ENCODE data around the gene PRDX6. TPM values are rescaled to one million over a fixed set of nuclear protein-coding genes. Genes with fewer than 3 reads are reported as not detected.

Gene PRDX6
- total and polyA plus RNA-seq, 2 of the 4 experiments (the other 2 are of a cell fraction): 373 to 426 TPM

DNA sequence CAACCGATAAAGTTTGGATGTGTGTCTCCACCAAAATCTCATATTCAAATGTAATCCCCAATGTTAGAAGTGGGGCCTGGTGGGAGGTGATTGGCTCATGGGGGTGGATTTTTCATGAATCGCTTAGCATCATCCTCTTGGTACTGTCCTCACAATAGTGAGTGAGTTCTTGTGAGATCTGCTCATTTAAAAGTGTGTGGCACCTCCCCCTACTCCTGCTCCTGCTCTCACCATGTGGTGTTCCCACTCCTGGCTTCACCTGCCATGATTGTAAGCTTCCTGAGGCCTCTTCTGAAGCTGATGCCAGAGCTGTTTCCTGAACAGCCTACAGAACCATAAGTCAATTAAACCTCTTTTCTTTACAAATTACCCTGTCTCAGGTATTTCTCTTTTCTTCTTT is 28.2 kb upstream of the PRDX6 start:
- Histone ChIP-seq H4K20me1 (ENCODE audit: insufficient read depth, low read length) (no peaks in the 10 kb centered on the region), H2BK20ac (ENCODE audit: low read depth, low read length) (no peak overlapping the region), H2AK5ac (ENCODE audit: low read depth, low read length) (no peak overlapping the region), H2BK120ac (ENCODE audit: low read depth, low read length) (no peak overlapping the region), H4K5ac (ENCODE audit: low read depth, low read length) (no peak overlapping the region), H3K27me3 (ENCODE audit: control insufficient read depth, insufficient read depth, low read length) (no peaks in the 10 kb centered on the region), H3K27ac (ENCODE audit: insufficient read depth, low read length) (no peak overlapping the region), H3K4ac (ENCODE audit: low read depth, low read length) (no peak overlapping the region), H3K18ac (ENCODE audit: low read depth, low read length) (no peak overlapping the region), H4K8ac (ENCODE audit: low read depth in 2 of 2, low read length in 2 of 2) (no peak overlapping the region), H3K36me3 (ENCODE audit: control insufficient read depth, insufficient read depth, low read length) (no peaks in the 10 kb centered on the region), H3K4me2 (ENCODE audit: low read depth, low read length) (no peak overlapping the region), H3K79me1 (ENCODE audit: low read depth in 1 of 2, low read length in 2 of 2) (peaks cover 2 to 13% of the 10 kb centered on the region in 2 experiments; a peak in 2 of 4 replicates), H2AFZ (replicated peaks; ENCODE audit: low read length, poor library complexity) (no peak overlapping the region), H2AK9ac (replicated peaks; ENCODE audit: low read depth, low read length, poor library complexity) (no peak overlapping the region), H3K23ac (ENCODE audit: low read depth, low read length) (no peak overlapping the region), H3K4me1 (ENCODE audit: control insufficient read depth, insufficient read depth, low read length) (peaks cover 9% of the 10 kb centered on the region), H2BK5ac (ENCODE audit: low read depth, low read length, poor library complexity, severe bottlenecking) (no peak overlapping the region), H3K9ac (ENCODE audit: low read depth, low read length) (no peak overlapping the region), H3K4me3 (ENCODE audit: insufficient read depth, low read depth, low read length) (no peak overlapping the region), H3K56ac (ENCODE audit: extremely low read depth, insufficient read depth, low read length) (no peak overlapping the region), H3K9me1 (ENCODE audit: insufficient read depth, low read length) (no peaks in the 10 kb centered on the region; the same call in 1 of the 2 replicates), H3K14ac (replicated peaks; ENCODE audit: low read depth, low read length) (no peak overlapping the region), H4K91ac (ENCODE audit: insufficient read depth, low read depth, low read length) (no peak overlapping the region), H2BK15ac (ENCODE audit: low read depth, low read length) (no peak overlapping the region), H3K9me3 (ENCODE audit: control insufficient read depth, insufficient read depth, low read length) (no peaks in the 10 kb centered on the region)
- ATAC-seq (ENCODE audit: low read depth) (no peak), DNase-seq (no peak)
- in situ Hi-C loops (cut with MboI; ENCODE audit: low sequenced_read_pairs) (no loop called here), intact Hi-C loops (cut with micrococcal nuclease) (no loop called here), dilution Hi-C loops (cut with HindIII; ENCODE audit: low sequenced_read_pairs, unreplicated experiment) (no loop called here)
- ChIA-PET CTCF (no interaction called here), POLR2A (ENCODE audit: unreplicated experiment) (no interaction called here)
- no TSS peak for BruUV-seq (replicated peaks)
- no CpG with 5 or more reads among the region's 2 CpGs for WGBS, 2 experiments (ENCODE audit: extremely low coverage in 2 of 2, insufficient read length in 1 of 2)
- TF ChIP-seq POLR2A (IDR thresholded peaks at IDR 0.05; ENCODE audit: low read depth, low read length) (no peak), MAFK (IDR thresholded peaks at IDR 0.05; ENCODE audit: low read depth, low read length) (no peak), SMC3 (IDR thresholded peaks at IDR 0.05; ENCODE audit: low read depth, low read length) (no peak), RFX5 (IDR thresholded peaks at IDR 0.05; ENCODE audit: low read depth, low read length) (no peak), RCOR1 (IDR thresholded peaks at IDR 0.05; ENCODE audit: insufficient replicate concordance, low read length) (no peak), FOS (IDR thresholded peaks at IDR 0.05; ENCODE audit: low read depth, low read length) (no peak), CEBPB (IDR thresholded peaks at IDR 0.05; ENCODE audit: low read depth, low read length) (no peak), CHD1 (IDR thresholded peaks at IDR 0.05; ENCODE audit: low read depth, low read length) (no peak), NFE2L2 (IDR thresholded peaks at IDR 0.05; ENCODE audit: low read depth, low read length) (no peak)
- TF ChIP-seq, protein P1, sequence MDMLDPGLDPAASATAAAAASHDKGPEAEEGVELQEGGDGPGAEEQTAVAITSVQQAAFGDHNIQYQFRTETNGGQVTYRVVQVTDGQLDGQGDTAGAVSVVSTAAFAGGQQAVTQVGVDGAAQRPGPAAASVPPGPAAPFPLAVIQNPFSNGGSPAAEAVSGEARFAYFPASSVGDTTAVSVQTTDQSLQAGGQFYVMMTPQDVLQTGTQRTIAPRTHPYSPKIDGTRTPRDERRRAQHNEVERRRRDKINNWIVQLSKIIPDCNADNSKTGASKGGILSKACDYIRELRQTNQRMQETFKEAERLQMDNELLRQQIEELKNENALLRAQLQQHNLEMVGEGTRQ (IDR thresholded peaks at IDR 0.05; ENCODE audit: low read depth, low read length): no peak
- TF ChIP-seq, protein P2, sequence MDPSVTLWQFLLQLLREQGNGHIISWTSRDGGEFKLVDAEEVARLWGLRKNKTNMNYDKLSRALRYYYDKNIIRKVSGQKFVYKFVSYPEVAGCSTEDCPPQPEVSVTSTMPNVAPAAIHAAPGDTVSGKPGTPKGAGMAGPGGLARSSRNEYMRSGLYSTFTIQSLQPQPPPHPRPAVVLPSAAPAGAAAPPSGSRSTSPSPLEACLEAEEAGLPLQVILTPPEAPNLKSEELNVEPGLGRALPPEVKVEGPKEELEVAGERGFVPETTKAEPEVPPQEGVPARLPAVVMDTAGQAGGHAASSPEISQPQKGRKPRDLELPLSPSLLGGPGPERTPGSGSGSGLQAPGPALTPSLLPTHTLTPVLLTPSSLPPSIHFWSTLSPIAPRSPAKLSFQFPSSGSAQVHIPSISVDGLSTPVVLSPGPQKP (IDR thresholded peaks at IDR 0.05; ENCODE audit: borderline replicate concordance, low read depth, low read length): no peak

Data from IMR-90 (cell line).